H1 (cell line): ENCODE results near the gene YBX1. TPM values are rescaled to one million over a fixed set of nuclear protein-coding genes. Genes with fewer than 3 reads are reported as not detected.
"Not testable (repeated sequence)": the region's sequence is repeated elsewhere in the genome, so short reads cannot be mapped to it uniquely, and the experiment has no call there.

Experiments
- CTCF ChIA-PET: fragments of 300-600 bp; sonication (Branson Sonifier 250); formaldehyde crosslinking; loops from one replicate; lab custom pipeline; 2021; ENCODE audit not compliant: partially characterized antibody; lab: Charles Lee
- POLR2A ChIA-PET: fragments of 300-600 bp; sonication (Branson Sonifier 250); formaldehyde crosslinking; loops from one replicate; lab custom pipeline; 2021; ENCODE audit warnings: inconsistent platforms; ENCODE audit not compliant: partially characterized antibody; lab: Charles Lee
- DNase-seq, 2 experiments: peaks; one replicate each; pipeline versions ENCODE4 v3.0.0 to v3.0.0-alpha.2; 2010 to 2022; ENCODE audit warnings: low spot score in 2 of 2, low read depth in 1 of 2, mixed read lengths in 1 of 2
- FAIRE-seq: peaks from 2 replicates; lab custom pipeline; 2011; peaks lifted over from hg19 to GRCh38; lab: Jason Lieb, UNC
- H2AFZ ChIP-seq: 2 replicates; pipeline ENCODE4 v1.8.1; 2012; ENCODE audit warnings: low read length, inconsistent platforms
- H2AK5ac ChIP-seq: 2 replicates; pipeline ENCODE4 v1.6.1; 2013; ENCODE audit warnings: low read depth, low read length
- H2BK120ac ChIP-seq: replicated peaks from 2 replicates; pipeline ENCODE3; 2013; ENCODE audit warnings: low read depth, low read length, inconsistent platforms
- H2BK12ac ChIP-seq: 2 replicates; pipeline ENCODE4 v1.6.1; 2013; ENCODE audit warnings: low read depth, low read length
- H2BK15ac ChIP-seq: 2 replicates; pipeline ENCODE4 v1.6.1; 2013; ENCODE audit warnings: low read length
- H2BK20ac ChIP-seq: 2 replicates; pipeline ENCODE4 v1.6.1; 2013; ENCODE audit warnings: low read length
- H2BK5ac ChIP-seq: 2 replicates; pipeline ENCODE4 v1.6.1; 2013; ENCODE audit warnings: low read depth, low read length
- H3K14ac ChIP-seq: 2 replicates; pipeline ENCODE4 v1.6.1; 2013; ENCODE audit warnings: inconsistent platforms; ENCODE audit not compliant: insufficient read length
- H3K18ac ChIP-seq: 2 replicates; pipeline ENCODE4 v1.6.1; 2013; ENCODE audit warnings: low read length; ENCODE audit errors: extremely low read depth
- H3K23ac ChIP-seq: 2 replicates; pipeline ENCODE4 v1.6.1; 2013; ENCODE audit warnings: inconsistent platforms; ENCODE audit not compliant: insufficient read length
- H3K23me2 ChIP-seq: 2 replicates; pipeline ENCODE4 v1.6.1; 2013; ENCODE audit warnings: low read depth, low read length
- H3K27ac ChIP-seq: 2 replicates; pipeline ENCODE4 v1.6.1; 2011; ENCODE audit warnings: low read depth, low read length, inconsistent platforms
- H3K27me3 ChIP-seq, 4 experiments: replicated peaks in 1 of 4; 1 replicate in 1 of 4; 2 replicates in 3 of 4; pipeline versions ENCODE4 v1.6.1 to v1.8.1; 2011 to 2013; ENCODE audit warnings: low read length in 3 of 4, mild to moderate bottlenecking in 3 of 4, inconsistent platforms in 2 of 4, mixed read lengths in 2 of 4, moderate library complexity in 1 of 4; ENCODE audit not compliant: control insufficient read depth in 3 of 4, insufficient read depth in 3 of 4; ENCODE audit errors: extremely low read depth in 1 of 4
- H3K36me3 ChIP-seq, 4 experiments: 2 replicates each; pipeline versions ENCODE4 v1.6.1 to v1.8.1; 2011 to 2013; ENCODE audit warnings: mild to moderate bottlenecking in 4 of 4, low read length in 3 of 4, moderate library complexity in 2 of 4, control low read depth in 1 of 4, inconsistent platforms in 1 of 4; ENCODE audit not compliant: insufficient read depth in 4 of 4, control insufficient read depth in 2 of 4
- H3K4ac ChIP-seq: replicated peaks from 2 replicates; pipeline ENCODE3; 2013; ENCODE audit warnings: low read length, low read depth, mixed read lengths, inconsistent platforms; ENCODE audit not compliant: insufficient read length
- H3K4me1 ChIP-seq, 4 experiments: replicated peaks in 1 of 4; 1 replicate in 1 of 4; 2 replicates in 3 of 4; pipeline versions ENCODE4 v1.6.1 to v1.8.1; 2011 to 2013; ENCODE audit warnings: low read length in 3 of 4, inconsistent platforms in 2 of 4, mixed read lengths in 1 of 4; ENCODE audit not compliant: insufficient read depth in 4 of 4, control insufficient read depth in 3 of 4
- H3K4me2 ChIP-seq, 2 experiments: 2 replicates each; pipeline versions ENCODE4 v1.6.1 to v1.8.1; 2011 to 2013; ENCODE audit warnings: low read depth in 2 of 2, low read length in 2 of 2, control low read depth in 1 of 2, inconsistent platforms in 1 of 2, mild to moderate bottlenecking in 1 of 2; ENCODE audit not compliant: insufficient read depth in 1 of 2
- H3K4me3 ChIP-seq, 4 experiments: fragments of 200-600, 300-600 bp in 1 of 4; sonication (generic), shearing (Covaris generic), sonication (Bioruptor Twin) in 1 of 4; 2 replicates each; pipeline versions ENCODE4 v1.5.1 to v1.8.1; 2011 to 2016; ENCODE audit warnings: low read length in 4 of 4, low read depth in 3 of 4, control low read depth in 2 of 4, inconsistent platforms in 2 of 4, mild to moderate bottlenecking in 2 of 4, mixed read lengths in 1 of 4, moderate library complexity in 1 of 4; ENCODE audit not compliant: insufficient read depth in 2 of 4; ENCODE audit errors: extremely low read depth in 1 of 4
- H3K56ac ChIP-seq: replicated peaks from 2 replicates; pipeline ENCODE3; 2013; ENCODE audit warnings: low read depth, mild to moderate bottlenecking, mixed read lengths, low read length, inconsistent platforms; ENCODE audit not compliant: insufficient read length
- H3K79me1 ChIP-seq: 2 replicates; pipeline ENCODE4 v1.6.1; 2013; ENCODE audit warnings: low read depth, low read length, control low read depth
- H3K79me2 ChIP-seq, 2 experiments: 2 replicates each; pipeline versions ENCODE4 v1.6.1 to v1.8.1; 2012 to 2013; ENCODE audit warnings: low read length in 2 of 2, mild to moderate bottlenecking in 2 of 2, inconsistent platforms in 1 of 2; ENCODE audit not compliant: insufficient read depth in 2 of 2, control insufficient read depth in 1 of 2
- H3K9ac ChIP-seq, 4 experiments: replicated peaks in 1 of 4; 1 replicate in 1 of 4; 2 replicates in 3 of 4; pipeline versions ENCODE4 v1.6.1 to v1.8.1; 2011 to 2013; ENCODE audit warnings: low read depth in 3 of 4, low read length in 3 of 4, control low read depth in 2 of 4, mild to moderate bottlenecking in 2 of 4, moderate library complexity in 2 of 4, inconsistent platforms in 1 of 4; ENCODE audit errors: extremely low read depth in 1 of 4
- H3K9me3 ChIP-seq, 2 experiments: 2 replicates each; pipeline versions ENCODE4 v1.6.1 to v1.8.1; 2012 to 2013; ENCODE audit warnings: mild to moderate bottlenecking in 2 of 2, moderate library complexity in 2 of 2, control low read depth in 1 of 2, inconsistent platforms in 1 of 2, low read depth in 1 of 2, low read length in 1 of 2, mixed read lengths in 1 of 2; ENCODE audit not compliant: insufficient read depth in 2 of 2
- H4K20me1 ChIP-seq, 2 experiments: replicated peaks in 1 of 2; 2 replicates each; pipeline versions ENCODE3 to v1.8.1; 2011 to 2013; ENCODE audit warnings: inconsistent platforms in 2 of 2, low read length in 2 of 2, mild to moderate bottlenecking in 1 of 2; ENCODE audit not compliant: insufficient read depth in 2 of 2, control insufficient read depth in 1 of 2
- H4K5ac ChIP-seq: 2 replicates; pipeline ENCODE4 v1.6.1; 2013; ENCODE audit warnings: low read length, low read depth, mixed read lengths, inconsistent platforms; ENCODE audit not compliant: insufficient read length
- H4K8ac ChIP-seq: 2 replicates; pipeline ENCODE4 v1.8.0; 2013; ENCODE audit warnings: mild to moderate bottlenecking, moderate library complexity, low read length, inconsistent platforms; ENCODE audit not compliant: insufficient read depth; ENCODE audit errors: extremely low read depth
- H4K91ac ChIP-seq: replicated peaks from 2 replicates; pipeline ENCODE3; 2013; ENCODE audit warnings: low read length, mixed read lengths, inconsistent platforms; ENCODE audit not compliant: insufficient read length
- WGBS, 2 experiments: shearing (Covaris generic) in 1 of 2; methylation state at CpG; one replicate each; pipeline versions ENCODE4 v1.1.6 to v1.1.7; 2013 to 2015; ENCODE audit warnings: low lambda C conversion rate in 2 of 2, mixed read lengths in 2 of 2, inconsistent platforms in 1 of 2, low coverage in 1 of 2, missing lambda C conversion rate in 1 of 2; ENCODE audit not compliant: insufficient replicate concordance in 2 of 2, insufficient coverage in 1 of 2, insufficient read length in 1 of 2; ENCODE audit errors: extremely low coverage in 1 of 2, missing lambda C conversion rate in 1 of 2; 5-methylcytosine and 5-hydroxymethylcytosine counted together
- polyA plus RNA-seq, 7 experiments: library from polyadenylated mRNA; depleted of rRNA in 3 of 7; stranded (reverse) in 5 of 7; unstranded in 2 of 7; fragments of >200 nt in 5 of 7; fragments of 200-250 nt in 2 of 7; gene quantifications; 1 replicate in 5 of 7; 2 replicates in 1 of 7; 4 replicates in 1 of 7; pipeline versions ENCODE4 v1.2.1 to v1.2.3, GENCODE V29; 2011 to 2013; ENCODE audit warnings: missing spikeins in 2 of 7, mixed read lengths in 2 of 7
- total RNA-seq: library from RNA; stranded (reverse); fragmentation: NEBNext Ultra II Directional; extraction: Animal tissue kit (Norgen Biotek cat#: 25700); gene quantifications from 2 replicates; pipeline ENCODE4 v1.2.1, GENCODE V29; 2021

The YBX1 gene
- total and polyA plus RNA-seq, 2 of the 8 experiments (the other 6 are each of a cell fraction or from before 2014, with no cell fraction given), result 438 to 1,219 TPM

DNA sequence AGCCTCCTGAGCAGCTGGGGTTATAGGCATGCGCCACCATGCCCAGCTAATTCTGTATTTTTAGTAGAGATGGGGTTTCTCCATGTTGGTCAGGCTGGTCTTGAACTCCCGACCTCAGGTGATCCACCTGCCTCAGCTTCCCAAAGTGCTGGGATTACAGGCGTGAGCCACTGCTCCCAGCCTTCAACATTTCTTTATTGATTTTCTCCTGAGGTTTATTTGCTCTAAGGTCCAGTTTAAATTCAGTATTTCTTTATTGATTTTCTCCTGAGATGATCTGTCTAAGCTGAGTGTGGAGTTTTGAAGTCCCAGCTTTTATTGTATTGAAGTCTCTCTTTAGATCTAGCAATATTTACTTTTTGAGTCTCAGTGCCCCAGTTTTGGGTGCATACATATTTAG lies 30.6 kb downstream of the YBX1 start:
- 81% methylated on average over 3 of the region's 3 CpGs; no CpG with 5 or more reads in 1 of the 2 experiments for WGBS, 2 experiments
- H3K4me3 ChIP-seq, H4K5ac ChIP-seq, H3K36me3 ChIP-seq, H3K56ac ChIP-seq, H3K18ac ChIP-seq, H3K23ac ChIP-seq, H3K9ac ChIP-seq, H3K27me3 ChIP-seq, H2AFZ ChIP-seq, H2AK5ac ChIP-seq, H2BK20ac ChIP-seq, H4K20me1 ChIP-seq, H4K91ac ChIP-seq, H2BK12ac ChIP-seq, H2BK15ac ChIP-seq, DNase-seq, H3K4me1 ChIP-seq, H3K27ac ChIP-seq, H2BK120ac ChIP-seq, H3K9me3 ChIP-seq, H3K4ac ChIP-seq, H3K79me1 ChIP-seq, H3K23me2 ChIP-seq, FAIRE-seq, H4K8ac ChIP-seq, H3K4me2 ChIP-seq, H2BK5ac ChIP-seq, H3K14ac ChIP-seq: not testable (repeated sequence)
- H3K79me2 ChIP-seq, result peaks cover 0 to 35% of the 10 kb centered on the region in 2 experiments; a peak in 2 of 4 replicates
- POLR2A ChIA-PET, result interaction anchor here (0.9 to 1.1 kb wide), 2 partner anchors 10 to 20 kb away, joined by 3 read pairs; no protein-coding TSS in a partner anchor
- CTCF ChIA-PET, result interaction anchor here (0.9 kb wide), 1 partner anchor 14 kb away, joined by 4 read pairs; no protein-coding TSS in a partner anchor
